ENCODE data around the gene GAS2. TPM values are rescaled to one million over a fixed set of nuclear protein-coding genes. Genes with fewer than 3 reads are reported as not detected.

GAS2 gene
- polyA plus RNA-seq, 2 of the 4 experiments (the other 2 are of a cell fraction), result 0.84 to 1.0 TPM

DNA sequence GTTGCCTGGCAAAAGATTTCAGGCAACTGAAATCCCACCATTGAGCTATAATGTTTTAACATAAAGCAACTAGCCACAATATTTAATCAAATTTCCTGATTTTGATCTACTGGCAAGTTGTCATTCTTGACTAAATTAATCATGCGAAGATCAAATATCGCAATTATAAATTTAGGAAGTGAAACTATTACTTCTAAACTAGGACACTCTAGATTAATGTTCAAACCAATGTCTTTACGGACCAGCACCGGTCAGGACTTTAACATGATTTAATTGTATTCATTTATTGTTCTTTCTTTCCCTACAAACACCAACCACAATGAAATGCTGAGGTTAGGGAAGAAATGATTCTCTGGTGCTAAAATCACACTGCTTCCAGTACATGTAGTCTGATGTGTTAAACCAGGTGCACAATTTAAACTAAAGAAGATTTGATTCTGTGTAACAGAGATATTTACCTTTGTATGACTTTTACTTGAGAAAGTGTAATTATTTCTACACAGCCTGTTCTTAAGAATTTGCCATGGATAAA is 14.9 kb downstream of the GAS2 start:
- Histone ChIP-seq H3K4me1 (no peaks in the 10 kb centered on the region), H3K4me2 (no peak overlapping the region), H3K9me3 (no peaks in the 10 kb centered on the region), H3K4me3 (no peak overlapping the region), H3K27ac (no peak overlapping the region)
- ATAC-seq (no peak), FAIRE-seq (no peak), DNase-seq (ENCODE audit: low read depth in 1 of 2, low spot score in 1 of 2) (no peak)
- POLR2A ChIA-PET, result no interaction called here
- TF ChIP-seq NPAS2 (CRISPR knock-in tag; IDR thresholded peaks at IDR 0.05; ENCODE audit: borderline replicate concordance) (no peak), MAZ (IDR thresholded peaks at IDR 0.05; ENCODE audit: borderline replicate concordance, low read depth, low read length) (no peak), POLR2AphosphoS2 (conservative IDR thresholded peaks at IDR 0.05; ENCODE audit: low read length) (no peak), CBX2 (IDR thresholded peaks at IDR 0.05; ENCODE audit: borderline replicate concordance, low read depth) (no peak), TP53 (CRISPR knock-in tag; IDR thresholded peaks at IDR 0.05) (no peak), BHLHE40 (IDR thresholded peaks at IDR 0.05; ENCODE audit: low read depth, low read length) (no peak)
- TF ChIP-seq, protein P1, sequence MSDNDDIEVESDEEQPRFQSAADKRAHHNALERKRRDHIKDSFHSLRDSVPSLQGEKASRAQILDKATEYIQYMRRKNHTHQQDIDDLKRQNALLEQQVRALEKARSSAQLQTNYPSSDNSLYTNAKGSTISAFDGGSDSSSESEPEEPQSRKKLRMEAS (IDR thresholded peaks at IDR 0.05), result no peak
- TF ChIP-seq, protein P2, sequence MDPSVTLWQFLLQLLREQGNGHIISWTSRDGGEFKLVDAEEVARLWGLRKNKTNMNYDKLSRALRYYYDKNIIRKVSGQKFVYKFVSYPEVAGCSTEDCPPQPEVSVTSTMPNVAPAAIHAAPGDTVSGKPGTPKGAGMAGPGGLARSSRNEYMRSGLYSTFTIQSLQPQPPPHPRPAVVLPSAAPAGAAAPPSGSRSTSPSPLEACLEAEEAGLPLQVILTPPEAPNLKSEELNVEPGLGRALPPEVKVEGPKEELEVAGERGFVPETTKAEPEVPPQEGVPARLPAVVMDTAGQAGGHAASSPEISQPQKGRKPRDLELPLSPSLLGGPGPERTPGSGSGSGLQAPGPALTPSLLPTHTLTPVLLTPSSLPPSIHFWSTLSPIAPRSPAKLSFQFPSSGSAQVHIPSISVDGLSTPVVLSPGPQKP (IDR thresholded peaks at IDR 0.05; ENCODE audit: low read depth, low read length), result no peak
- CTCF ChIA-PET, result no interaction called here
- 79% methylated on average over 4 of the region's 4 CpGs for WGBS (ENCODE audit: missing lambda C conversion rate)

DNA sequence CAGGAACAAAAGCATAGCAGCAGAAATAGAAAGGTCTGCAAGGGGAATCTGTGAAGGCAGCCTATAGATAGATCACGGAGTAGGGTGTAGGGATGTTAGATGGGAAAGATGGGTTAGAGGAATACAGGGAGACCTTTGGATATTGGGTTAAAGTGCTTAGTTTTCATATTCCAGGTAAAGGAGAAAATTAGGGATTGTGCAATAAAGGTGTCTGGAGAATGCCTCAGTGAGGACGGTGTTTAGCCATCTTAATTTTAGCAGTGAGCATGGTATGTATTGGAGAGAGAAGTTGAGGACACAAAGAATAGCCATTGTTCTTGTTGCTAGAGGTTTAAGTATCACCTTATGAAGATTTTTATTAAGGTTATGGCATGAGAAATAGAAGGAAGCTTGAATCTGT is 17.7 kb downstream of the GAS2 start:
- ATAC-seq, result no peak
- Histone ChIP-seq H3K4me3 (no peak overlapping the region), H3K27ac (no peak overlapping the region), H3K4me1 (no peaks in the 10 kb centered on the region), H3K9me3 (no peaks in the 10 kb centered on the region), H3K4me2 (no peak overlapping the region)
- no peak for TF ChIP-seq CBX8 (IDR thresholded peaks at IDR 0.05)
- TF ChIP-seq HOXA7 (CRISPR knock-in tag; IDR thresholded peaks at IDR 0.05), result no peak
- no peak for TF ChIP-seq POLR2A (IDR thresholded peaks at IDR 0.05; ENCODE audit: low read length)
- no peak for TF ChIP-seq KDM5A (IDR thresholded peaks at IDR 0.05)
- no peak for TF ChIP-seq NPAS2 (CRISPR knock-in tag; IDR thresholded peaks at IDR 0.05; ENCODE audit: borderline replicate concordance)
- TF ChIP-seq RARB (CRISPR knock-in tag; IDR thresholded peaks at IDR 0.05), result no peak
- TF ChIP-seq POLR2AphosphoS2 (conservative IDR thresholded peaks at IDR 0.05; ENCODE audit: low read length), result no peak
- ChIA-PET CTCF (no interaction called here), POLR2A (no interaction called here)
- no peak for DNase-seq (ENCODE audit: low read depth in 1 of 2, low spot score in 1 of 2)
- no peak for FAIRE-seq
- WGBS (ENCODE audit: missing lambda C conversion rate), result 81% methylated on average over 2 of the region's 2 CpGs

DNA sequence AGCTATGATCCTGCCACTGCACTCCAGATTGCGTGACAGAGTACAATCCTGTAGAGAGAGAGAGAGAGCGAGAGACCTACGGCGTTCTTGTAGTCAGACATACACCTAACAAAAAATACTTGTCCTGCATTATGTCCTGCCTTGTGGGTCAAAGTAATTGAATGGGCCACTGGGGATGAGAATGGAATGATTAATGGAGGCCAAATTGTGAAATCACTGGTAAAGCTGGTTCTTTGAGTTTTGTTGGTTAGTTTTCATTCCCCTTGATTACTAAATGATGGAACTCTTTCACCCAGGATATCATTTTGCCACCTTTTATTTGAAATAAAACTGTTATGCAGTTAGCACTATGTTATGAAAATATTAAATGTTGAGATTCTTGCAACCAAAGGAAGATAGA is 18.7 kb downstream of the GAS2 start:
- DNase-seq (ENCODE audit: low read depth in 1 of 2, low spot score in 1 of 2) (no peak), FAIRE-seq (no peak), ATAC-seq (no peak)
- H3K4me1 ChIP-seq, result no peaks in the 10 kb centered on the region
- ChIA-PET CTCF (interaction anchor here (0.9 kb wide), 1 partner anchor 103 kb away, joined by 3 read pairs; no protein-coding TSS in a partner anchor), POLR2A (no interaction called here)
- no peak overlapping the region for H3K4me2 ChIP-seq
- no peaks in the 10 kb centered on the region for H3K9me3 ChIP-seq
- TF ChIP-seq SMC3 (IDR thresholded peaks at IDR 0.05) (no peak), RFX5 (IDR thresholded peaks at IDR 0.05) (no peak), CEBPB (IDR thresholded peaks at IDR 0.05) (no peak), POLR2A (IDR thresholded peaks at IDR 0.05; ENCODE audit: low read length) (no peak), RNF2 (IDR thresholded peaks at IDR 0.05; ENCODE audit: borderline replicate concordance, low read depth) (no peak), ZSCAN20 (CRISPR knock-in tag; IDR thresholded peaks at IDR 0.05) (no peak), ZNF302 (CRISPR knock-in tag; IDR thresholded peaks at IDR 0.05) (no peak), MAZ (IDR thresholded peaks at IDR 0.05; ENCODE audit: borderline replicate concordance, low read depth, low read length) (no peak)
- TF ChIP-seq, protein P3, sequence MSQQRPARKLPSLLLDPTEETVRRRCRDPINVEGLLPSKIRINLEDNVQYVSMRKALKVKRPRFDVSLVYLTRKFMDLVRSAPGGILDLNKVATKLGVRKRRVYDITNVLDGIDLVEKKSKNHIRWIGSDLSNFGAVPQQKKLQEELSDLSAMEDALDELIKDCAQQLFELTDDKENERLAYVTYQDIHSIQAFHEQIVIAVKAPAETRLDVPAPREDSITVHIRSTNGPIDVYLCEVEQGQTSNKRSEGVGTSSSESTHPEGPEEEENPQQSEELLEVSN (IDR thresholded peaks at IDR 0.05; ENCODE audit: borderline replicate concordance, low read depth), result no peak
- TF ChIP-seq, protein P1 (IDR thresholded peaks at IDR 0.05), result no peak
- TF ChIP-seq, protein P4, sequence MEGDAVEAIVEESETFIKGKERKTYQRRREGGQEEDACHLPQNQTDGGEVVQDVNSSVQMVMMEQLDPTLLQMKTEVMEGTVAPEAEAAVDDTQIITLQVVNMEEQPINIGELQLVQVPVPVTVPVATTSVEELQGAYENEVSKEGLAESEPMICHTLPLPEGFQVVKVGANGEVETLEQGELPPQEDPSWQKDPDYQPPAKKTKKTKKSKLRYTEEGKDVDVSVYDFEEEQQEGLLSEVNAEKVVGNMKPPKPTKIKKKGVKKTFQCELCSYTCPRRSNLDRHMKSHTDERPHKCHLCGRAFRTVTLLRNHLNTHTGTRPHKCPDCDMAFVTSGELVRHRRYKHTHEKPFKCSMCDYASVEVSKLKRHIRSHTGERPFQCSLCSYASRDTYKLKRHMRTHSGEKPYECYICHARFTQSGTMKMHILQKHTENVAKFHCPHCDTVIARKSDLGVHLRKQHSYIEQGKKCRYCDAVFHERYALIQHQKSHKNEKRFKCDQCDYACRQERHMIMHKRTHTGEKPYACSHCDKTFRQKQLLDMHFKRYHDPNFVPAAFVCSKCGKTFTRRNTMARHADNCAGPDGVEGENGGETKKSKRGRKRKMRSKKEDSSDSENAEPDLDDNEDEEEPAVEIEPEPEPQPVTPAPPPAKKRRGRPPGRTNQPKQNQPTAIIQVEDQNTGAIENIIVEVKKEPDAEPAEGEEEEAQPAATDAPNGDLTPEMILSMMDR (IDR thresholded peaks at IDR 0.05), result no peak
- H3K27ac ChIP-seq, result no peak overlapping the region
- WGBS (ENCODE audit: missing lambda C conversion rate), result 89% methylated on average over 4 of the region's 4 CpGs
- H3K4me3 ChIP-seq, result no peak overlapping the region

All from A549 (cell line).